HG03175 (cell line): Measurements from ENCODE around the gene NINJ2.

Experiments
- ATAC-seq: cut with Tn5 transposase; IDR thresholded peaks from one replicate; pipeline ENCODE4 v1.9.1; 2021; ENCODE audit warnings: mild to moderate bottlenecking, moderate library complexity; ENCODE audit not compliant: unreplicated experiment

Gene NINJ2

DNA sequence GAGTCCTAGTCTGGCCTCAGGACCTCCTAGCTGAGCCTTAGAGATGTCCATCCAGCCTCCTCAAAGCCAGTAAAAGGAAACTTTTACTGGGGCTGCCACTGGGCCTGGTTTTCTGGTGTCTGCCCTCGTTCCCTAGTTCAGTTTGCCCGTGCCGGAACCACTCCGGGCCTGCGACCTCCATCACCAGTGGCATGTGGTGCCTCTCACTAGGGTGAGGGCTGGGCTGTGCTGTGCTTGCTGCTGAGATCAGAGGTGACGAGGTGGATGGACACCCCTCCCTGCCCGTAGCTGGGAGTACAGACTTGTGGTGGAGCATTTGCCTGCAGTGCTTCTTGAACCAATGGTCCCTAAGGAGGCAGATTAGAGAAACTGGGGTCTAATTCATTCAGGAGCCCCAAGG is 127.8 kb downstream of the NINJ2 start:
- ATAC-seq: no peak

DNA sequence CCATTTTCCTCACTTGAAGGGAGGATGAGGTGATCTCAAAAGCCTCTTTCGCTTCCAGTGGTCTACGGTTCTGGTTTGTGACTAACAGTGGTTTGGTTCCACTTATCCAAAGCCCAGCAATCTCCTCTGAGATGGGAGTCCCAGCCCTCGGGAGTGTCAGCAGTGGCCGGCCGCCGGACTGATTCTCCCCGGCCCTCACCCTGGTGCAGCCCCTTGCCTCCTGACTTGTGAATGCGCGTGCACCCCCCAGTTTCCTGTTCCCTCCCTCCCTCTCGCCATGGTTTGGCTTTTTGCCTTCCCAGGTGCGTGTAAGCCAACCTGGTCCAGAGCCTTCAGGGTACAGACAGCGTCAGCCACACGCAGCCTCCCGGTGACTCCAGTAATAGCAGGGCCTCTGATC is 129.0 kb downstream of the NINJ2 start:
- no peak for ATAC-seq

DNA sequence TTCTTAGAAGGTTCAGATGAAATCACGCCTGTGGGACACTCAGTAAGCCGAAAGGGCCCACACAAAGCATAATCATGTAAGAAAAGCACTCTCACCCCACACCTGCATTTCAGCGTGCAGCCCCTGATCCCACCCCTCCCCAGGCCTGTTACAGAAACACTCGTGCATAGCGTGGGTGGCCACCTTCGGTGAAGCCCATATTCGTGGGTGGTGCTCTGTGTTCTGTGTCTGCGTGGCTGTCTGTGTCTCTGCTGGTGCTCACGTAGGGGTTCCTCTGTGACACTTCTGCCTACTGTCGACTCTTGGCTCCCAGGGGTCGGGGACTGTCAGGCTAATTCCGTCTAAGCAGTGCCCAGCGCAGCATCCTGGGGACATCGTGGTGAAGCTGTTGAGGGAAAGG is 129.5 kb downstream of the NINJ2 start:
- ATAC-seq: no peak

DNA sequence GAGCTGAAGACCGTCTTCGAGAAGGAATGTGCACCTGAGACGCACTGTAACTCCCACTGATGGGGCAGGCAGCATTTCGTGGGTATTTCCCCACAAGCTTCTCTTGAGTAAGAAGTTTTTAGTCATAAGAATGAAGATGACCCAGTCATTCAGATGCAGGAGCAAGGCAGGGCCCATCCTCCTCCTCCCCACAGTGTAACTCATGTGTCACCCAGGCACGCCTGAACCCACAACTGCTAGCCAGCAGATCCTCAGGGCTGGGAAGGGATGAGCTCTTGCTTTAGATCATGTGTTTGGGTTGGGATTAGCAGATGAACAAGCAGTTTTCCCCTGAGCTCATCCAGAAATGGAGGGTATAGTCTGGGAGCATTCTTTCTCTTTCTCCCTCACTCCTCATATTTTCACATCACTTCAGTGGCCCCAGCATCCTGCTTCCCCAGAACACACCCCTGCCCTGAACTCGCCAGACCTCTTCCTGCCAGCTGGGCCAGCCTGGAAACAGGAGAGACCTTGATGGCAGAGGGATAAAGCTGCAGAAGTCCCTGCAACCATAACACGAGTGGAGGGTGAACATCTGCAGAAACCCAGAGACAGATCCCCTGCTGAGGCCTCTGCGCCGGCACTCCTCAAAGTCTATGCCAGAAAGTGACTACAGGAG is 130.2 kb downstream of the NINJ2 start:
- no peak for ATAC-seq

DNA sequence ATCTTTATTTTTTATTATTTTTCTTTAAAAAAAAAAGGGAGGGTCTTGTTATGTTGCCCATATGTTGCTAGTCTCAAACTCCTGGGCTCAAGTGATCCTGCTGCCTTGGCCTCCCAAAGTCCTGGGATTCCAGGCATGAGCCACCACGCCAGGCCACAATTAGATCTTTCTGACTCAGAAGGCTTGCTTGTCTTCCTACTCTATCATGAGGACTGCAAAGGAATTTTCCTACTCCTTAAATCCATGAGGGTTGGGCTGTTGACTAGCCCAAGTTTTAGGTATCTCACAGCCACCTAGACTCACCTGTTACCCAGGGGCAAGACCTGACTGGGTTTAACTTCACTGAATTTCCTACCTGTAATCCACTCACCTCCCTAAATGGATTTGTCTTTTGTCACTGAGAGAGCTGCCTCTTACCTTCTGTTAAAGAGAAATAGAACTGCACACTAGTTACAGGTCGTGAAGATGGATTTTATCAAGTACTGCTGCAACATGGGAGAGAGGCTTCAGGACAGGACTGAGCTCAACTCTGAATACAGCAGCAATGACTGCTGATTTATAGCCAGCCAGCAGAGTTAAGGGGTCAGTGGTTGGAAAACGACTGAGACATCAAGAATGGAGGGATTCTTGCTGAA is 131.2 kb downstream of the NINJ2 start:
- ATAC-seq: no peak

DNA sequence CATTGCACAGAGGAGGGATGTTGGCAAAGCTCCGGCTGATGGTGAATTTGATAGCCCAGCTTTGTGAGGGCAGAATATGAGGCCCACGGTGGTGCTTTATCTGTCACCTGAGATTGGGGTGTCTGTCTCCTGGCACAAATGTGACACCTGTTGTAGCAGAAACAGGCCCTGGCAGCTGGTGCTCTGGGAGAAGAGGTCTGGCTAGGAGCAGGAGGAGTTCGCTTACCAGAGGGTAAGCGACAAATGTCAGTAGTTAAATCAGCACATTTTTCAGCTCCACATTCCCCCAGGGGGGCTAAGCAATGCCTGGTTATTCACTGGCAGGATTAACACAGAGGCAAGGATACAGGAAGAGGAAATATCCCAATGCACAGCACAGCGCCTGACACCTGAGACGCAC is 132.4 kb downstream of the NINJ2 start:
- ATAC-seq: no peak

DNA sequence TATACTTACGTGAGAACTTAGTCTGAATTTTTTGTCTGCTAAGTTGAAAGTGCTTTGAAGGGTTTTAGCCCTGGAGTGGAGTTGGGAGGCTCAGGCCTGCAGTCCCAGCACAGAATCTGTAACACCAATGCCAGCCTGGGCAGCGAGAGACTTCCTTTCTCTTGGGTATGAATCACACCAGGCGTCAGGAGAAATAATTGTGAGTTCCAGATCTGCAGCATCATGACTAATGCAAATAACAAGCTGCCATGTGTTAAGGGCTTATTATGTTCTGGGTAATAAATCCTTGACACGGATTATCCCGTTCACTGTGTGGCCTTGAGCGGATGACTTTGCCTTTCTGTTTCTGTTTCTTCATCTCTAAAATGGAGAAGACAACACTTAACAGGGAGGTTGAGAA is 132.9 kb downstream of the NINJ2 start:
- ATAC-seq: no peak

DNA sequence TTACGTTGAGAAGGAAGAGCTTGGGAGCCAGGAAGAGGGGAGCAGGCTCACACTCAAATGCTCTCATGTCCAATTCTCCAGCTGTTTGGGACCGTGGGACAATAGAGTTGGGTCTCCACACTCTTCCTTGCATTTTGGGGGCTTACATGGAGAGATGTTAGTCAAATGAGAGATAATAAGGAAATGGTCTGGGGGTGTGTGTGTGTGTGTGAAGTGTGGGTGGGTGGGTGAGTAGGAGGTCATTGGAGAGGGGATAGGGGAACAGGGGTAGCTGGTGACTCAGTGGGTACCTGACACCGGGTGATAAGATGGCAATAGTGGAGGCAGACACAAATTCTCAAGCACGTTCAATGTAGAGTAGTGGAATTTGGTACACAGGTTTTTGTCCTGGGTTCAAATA is 135.5 kb downstream of the NINJ2 start:
- no peak for ATAC-seq

DNA sequence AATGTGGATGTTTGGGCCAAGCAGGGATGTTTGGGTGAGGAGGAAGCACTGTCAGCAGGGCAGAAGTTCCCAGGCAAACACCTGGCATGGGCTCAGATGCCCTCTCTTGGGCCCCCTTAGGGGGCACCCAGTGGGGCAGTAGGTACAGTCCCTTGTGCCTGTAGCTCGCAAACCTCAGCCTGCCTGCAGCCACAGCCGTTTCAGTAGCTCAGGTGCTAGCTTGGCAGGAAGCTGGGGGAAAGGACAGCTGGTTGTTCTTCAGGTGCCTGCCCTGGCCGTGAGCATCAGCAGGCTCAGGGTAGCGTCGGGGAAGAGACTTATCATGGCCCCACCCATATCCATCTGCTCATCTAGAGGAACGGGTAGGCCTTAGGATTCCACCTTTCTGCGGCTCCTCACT is 136.0 kb downstream of the NINJ2 start:
- ATAC-seq: no peak

DNA sequence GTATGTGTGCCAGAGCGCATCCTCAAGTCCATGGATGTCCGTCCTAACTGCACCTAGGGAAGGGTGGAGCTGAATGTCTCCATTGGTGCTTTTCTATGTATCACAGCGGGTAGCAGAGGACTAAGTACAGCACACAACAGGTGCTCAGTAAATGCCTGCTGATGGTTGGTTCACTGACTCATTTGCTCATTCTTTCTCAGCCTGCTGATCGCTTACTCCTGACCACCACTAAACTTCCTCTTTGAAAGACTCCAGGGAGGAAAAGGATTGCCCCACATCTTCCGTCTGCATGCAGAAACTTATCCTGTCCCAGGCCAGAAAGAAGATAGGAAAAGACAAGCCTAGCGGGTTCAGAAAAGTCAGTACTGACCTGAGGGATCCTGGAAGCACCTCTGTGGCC is 137.2 kb downstream of the NINJ2 start:
- ATAC-seq: no peak

DNA sequence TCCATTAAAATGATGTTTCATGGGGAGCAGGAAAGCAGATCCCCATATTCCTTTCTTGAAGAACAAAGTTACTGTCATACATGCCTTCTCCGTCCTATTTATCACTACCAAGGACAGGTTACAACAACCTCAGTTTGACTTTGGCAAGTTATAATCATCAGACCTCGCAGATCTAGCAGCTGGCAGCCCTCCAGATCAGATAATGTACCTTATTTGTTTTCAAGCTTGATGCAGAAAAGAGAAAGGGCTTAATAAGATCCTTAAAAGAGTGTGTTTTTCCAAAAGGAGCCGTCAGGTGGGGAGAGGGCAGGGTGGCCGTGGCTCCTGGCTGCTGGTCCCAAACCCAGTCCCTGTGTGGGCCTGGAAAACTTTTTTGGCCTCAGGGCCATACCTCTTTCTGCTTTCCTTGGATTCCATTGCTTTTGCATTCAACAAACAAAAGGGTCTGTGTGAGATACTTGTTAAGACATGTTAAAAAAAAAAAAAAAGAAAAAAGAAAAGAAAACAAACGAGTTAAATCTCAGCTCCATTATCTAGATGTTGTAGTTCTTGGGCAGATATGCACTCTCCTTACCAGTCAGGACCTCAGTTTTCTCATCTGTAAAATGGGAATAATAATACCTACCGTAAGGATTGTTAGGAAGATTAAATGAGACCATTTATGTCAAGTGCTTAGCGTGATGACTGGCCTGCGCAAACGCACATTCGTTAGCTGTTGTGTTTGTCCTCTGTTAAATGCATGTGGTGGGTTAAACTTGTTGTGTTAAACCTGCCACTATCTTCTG is 138.9 kb downstream of the NINJ2 start:
- ATAC-seq: no peak

DNA sequence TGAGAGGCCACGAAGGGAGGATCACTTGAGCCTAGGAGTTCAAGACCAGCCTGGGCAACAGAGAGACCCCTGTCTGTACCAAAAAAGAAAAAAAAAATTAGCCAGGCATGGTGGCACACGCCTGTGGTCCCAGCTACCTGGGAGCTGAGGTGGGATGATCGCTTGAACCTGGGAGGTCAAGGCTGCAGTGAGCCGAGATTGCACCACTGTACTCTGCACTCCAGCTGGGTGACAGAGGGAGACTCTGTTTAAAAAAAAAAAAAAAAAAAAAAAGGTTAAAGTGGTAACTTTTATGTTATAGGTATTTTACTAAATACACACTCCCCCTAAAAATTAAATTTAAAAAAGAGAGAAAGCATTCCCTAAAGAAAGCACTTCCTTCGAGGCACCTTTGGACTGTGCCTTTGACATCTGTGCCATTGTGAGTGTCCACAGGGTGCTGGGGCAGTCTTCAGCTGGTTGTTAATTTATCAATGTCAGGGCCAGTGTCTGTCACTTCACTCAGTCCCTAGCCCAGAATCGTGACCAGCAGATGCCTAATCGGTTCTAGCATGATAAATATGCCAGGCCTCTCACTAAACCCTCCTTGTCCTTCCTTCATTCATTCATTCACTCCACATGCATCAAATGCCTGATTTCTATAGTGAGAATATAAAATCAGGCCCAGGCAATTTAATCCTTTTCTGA is 140.4 kb downstream of the NINJ2 start:
- no peak for ATAC-seq

DNA sequence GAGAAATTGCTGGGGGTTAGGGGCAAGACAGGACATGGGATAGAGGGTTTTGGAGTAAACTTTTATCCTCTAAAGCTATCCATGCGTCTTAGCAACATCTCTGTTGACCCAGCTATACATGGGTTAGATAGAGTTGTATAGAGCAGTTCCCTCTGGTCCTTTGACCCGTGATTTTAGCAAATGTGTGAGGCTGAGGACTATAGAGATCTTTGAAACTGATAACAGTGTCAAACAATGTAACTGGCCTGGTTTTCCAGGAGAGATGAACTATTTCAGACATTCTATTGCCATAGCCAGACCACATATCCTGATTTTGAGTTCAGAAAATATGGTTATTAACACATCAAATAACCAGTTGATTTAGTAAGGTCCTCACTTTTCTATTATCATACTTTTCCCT is 143.1 kb downstream of the NINJ2 start:
- no peak for ATAC-seq

DNA sequence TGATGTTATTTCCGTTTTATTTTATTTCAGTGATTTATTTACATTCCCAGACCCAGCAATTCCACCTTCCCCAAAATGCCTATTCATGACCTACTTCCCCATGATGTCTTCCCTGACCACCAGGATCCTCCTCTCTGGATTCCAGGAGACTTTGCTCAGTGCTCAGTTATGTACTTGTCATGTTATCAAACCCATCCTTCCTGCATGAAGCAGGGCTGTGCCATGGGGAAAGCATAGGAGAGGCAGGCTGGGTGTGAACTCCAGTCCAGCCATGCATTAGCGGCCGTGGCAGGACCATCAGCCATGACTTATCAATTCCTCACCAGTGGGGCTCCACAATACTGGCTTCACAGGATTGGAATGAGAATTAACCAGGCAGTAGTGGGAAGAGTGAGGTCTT is 145.7 kb downstream of the NINJ2 start:
- ATAC-seq: no peak
